ENCODE results near the gene DCAF6. TPM values are rescaled to one million over a fixed set of nuclear protein-coding genes. Genes with fewer than 3 reads are reported as not detected.

Gene DCAF6
- total RNA-seq, 1 experiment from 2014 or later: 41.9 TPM

DNA sequence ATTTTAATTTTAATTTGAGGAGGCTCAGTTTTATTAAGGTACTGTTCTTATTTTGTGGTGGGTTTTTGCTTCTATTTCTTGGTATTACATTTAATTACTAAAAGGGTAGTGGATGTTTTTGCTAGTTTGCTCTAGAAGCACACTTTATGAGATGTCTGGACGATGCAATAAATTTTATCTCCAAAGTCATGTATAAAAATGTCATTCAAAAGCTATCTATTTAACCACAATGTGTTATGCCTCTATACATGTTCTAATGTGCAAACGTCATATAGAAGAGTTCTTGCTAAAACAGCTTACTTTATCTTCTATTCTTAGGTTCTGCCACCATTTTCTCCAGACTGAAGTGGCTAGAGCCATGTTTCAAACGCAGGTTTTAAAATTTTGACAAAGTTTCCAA lies 13.3 kb downstream of the DCAF6 start:
- Mint-ChIP-seq H3K27ac (ENCODE audit: unreplicated experiment) (no peak overlapping the region), H3K4me1 (ENCODE audit: low read depth, unreplicated experiment) (peaks cover 25% of the 10 kb centered on the region), H3K4me3 (ENCODE audit: unreplicated experiment) (no peak overlapping the region), H3K9me3 (ENCODE audit: unreplicated experiment) (peaks cover 12% of the 10 kb centered on the region), H3K27me3 (ENCODE audit: insufficient read depth, unreplicated experiment) (no peaks in the 10 kb centered on the region), H3K36me3 (ENCODE audit: insufficient read depth, unreplicated experiment) (peaks cover 51% of the 10 kb centered on the region)
- Histone ChIP-seq H3K4me1 (peaks cover 23% of the 10 kb centered on the region), H3K36me3 (ENCODE audit: control insufficient read depth, insufficient read depth, low read length) (peaks cover 3% of the 10 kb centered on the region; the same call in 1 of the 2 replicates), H3K27me3 (replicated peaks; ENCODE audit: control insufficient read depth, insufficient read depth, low read length) (no peaks in the 10 kb centered on the region), H3K9me3 (no peaks in the 10 kb centered on the region), H3K4me3 (ENCODE audit: low read depth, low read length) (no peak overlapping the region)
- ChIA-PET POLR2A (no interaction called here), CTCF (no interaction called here)
- DNase-seq: no peak
- BruUV-seq (replicated peaks): no TSS peak
- intact Hi-C loops (cut with micrococcal nuclease; ENCODE audit: unreplicated experiment): no loop called here
- TF ChIP-seq, protein P1, sequence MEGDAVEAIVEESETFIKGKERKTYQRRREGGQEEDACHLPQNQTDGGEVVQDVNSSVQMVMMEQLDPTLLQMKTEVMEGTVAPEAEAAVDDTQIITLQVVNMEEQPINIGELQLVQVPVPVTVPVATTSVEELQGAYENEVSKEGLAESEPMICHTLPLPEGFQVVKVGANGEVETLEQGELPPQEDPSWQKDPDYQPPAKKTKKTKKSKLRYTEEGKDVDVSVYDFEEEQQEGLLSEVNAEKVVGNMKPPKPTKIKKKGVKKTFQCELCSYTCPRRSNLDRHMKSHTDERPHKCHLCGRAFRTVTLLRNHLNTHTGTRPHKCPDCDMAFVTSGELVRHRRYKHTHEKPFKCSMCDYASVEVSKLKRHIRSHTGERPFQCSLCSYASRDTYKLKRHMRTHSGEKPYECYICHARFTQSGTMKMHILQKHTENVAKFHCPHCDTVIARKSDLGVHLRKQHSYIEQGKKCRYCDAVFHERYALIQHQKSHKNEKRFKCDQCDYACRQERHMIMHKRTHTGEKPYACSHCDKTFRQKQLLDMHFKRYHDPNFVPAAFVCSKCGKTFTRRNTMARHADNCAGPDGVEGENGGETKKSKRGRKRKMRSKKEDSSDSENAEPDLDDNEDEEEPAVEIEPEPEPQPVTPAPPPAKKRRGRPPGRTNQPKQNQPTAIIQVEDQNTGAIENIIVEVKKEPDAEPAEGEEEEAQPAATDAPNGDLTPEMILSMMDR (IDR thresholded peaks at IDR 0.05; ENCODE audit: insufficient read depth in 1 of 2, low read depth in 1 of 2, low read length in 1 of 2, severe bottlenecking in 1 of 2, unreplicated experiment in 1 of 2): no peak

DNA sequence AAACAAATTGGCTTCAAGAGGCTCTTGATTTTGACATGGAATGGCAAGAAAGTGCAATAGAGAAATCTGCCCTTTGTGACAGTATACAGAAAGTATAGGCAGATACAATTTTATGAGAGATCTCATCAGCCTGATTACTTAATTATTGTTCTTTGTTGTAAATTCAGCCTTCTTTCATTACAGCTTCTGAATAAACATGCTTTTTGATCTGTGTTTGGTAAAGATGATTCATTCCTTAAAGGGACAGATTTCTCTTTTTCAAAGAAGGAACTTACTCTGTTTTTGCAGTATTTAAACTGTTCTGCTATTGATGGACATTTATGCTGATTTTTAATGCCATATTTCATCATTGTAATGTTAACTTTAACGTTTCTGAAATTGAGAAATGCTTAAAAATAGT lies 14.1 kb downstream of the DCAF6 start:
- peaks cover 50% of the 10 kb centered on the region for H3K36me3 Mint-ChIP-seq (ENCODE audit: insufficient read depth, unreplicated experiment)
- POLR2A ChIA-PET: no interaction called here
- no peaks in the 10 kb centered on the region for H3K27me3 Mint-ChIP-seq (ENCODE audit: insufficient read depth, unreplicated experiment)
- H3K4me3 Mint-ChIP-seq (ENCODE audit: unreplicated experiment): no peak overlapping the region
- Histone ChIP-seq H3K4me3 (ENCODE audit: low read depth, low read length) (no peak overlapping the region), H3K9me3 (no peaks in the 10 kb centered on the region), H3K36me3 (ENCODE audit: control insufficient read depth, insufficient read depth, low read length) (peaks cover 3% of the 10 kb centered on the region; the same call in 1 of the 2 replicates), H3K27me3 (replicated peaks; ENCODE audit: control insufficient read depth, insufficient read depth, low read length) (no peaks in the 10 kb centered on the region), H3K4me1 (peaks cover 23% of the 10 kb centered on the region)
- no peak overlapping the region for H3K27ac Mint-ChIP-seq (ENCODE audit: unreplicated experiment)
- peaks cover 12% of the 10 kb centered on the region for H3K9me3 Mint-ChIP-seq (ENCODE audit: unreplicated experiment)
- H3K4me1 Mint-ChIP-seq (ENCODE audit: low read depth, unreplicated experiment): peaks cover 22% of the 10 kb centered on the region
- CTCF ChIA-PET: no interaction called here
- no peak for DNase-seq
- BruUV-seq (replicated peaks): no TSS peak
- TF ChIP-seq, protein P1 (IDR thresholded peaks at IDR 0.05; ENCODE audit: insufficient read depth in 1 of 2, low read depth in 1 of 2, low read length in 1 of 2, severe bottlenecking in 1 of 2, unreplicated experiment in 1 of 2): no peak
- intact Hi-C loops (cut with micrococcal nuclease; ENCODE audit: unreplicated experiment): no loop called here

DNA sequence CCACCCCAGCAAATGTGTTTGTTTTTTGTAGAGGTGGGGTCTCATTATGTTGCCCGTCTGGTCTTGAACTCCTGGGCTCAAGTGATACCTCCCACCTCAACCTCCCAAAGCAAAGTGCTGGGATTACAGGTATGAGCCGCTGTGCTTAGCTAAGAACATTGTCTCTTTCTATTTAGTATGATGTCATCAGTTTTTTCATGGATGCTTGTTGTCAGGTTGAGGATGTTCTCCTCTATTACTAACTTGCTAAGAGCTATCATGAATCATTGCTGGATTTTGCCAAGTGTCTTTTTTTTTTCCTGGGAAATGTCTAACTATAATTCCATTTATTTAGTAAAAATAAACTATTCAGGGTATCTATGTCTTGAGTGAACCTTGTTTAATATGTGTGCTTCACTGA lies 19.4 kb downstream of the DCAF6 start:
- no peak for DNase-seq
- H3K4me3 Mint-ChIP-seq (ENCODE audit: unreplicated experiment): no peak overlapping the region
- peaks cover 15% of the 10 kb centered on the region for H3K4me1 Mint-ChIP-seq (ENCODE audit: low read depth, unreplicated experiment)
- H3K9me3 ChIP-seq: no peaks in the 10 kb centered on the region
- no peak overlapping the region for H3K4me3 ChIP-seq (ENCODE audit: low read depth, low read length)
- H3K27me3 ChIP-seq (replicated peaks; ENCODE audit: control insufficient read depth, insufficient read depth, low read length): no peaks in the 10 kb centered on the region
- peaks cover 48% of the 10 kb centered on the region for H3K36me3 Mint-ChIP-seq (ENCODE audit: insufficient read depth, unreplicated experiment)
- POLR2A ChIA-PET: no interaction called here
- intact Hi-C loops (cut with micrococcal nuclease; ENCODE audit: unreplicated experiment): no loop called here
- no peaks in the 10 kb centered on the region for H3K27me3 Mint-ChIP-seq (ENCODE audit: insufficient read depth, unreplicated experiment)
- peaks cover 12% of the 10 kb centered on the region for H3K9me3 Mint-ChIP-seq (ENCODE audit: unreplicated experiment)
- H3K27ac Mint-ChIP-seq (ENCODE audit: unreplicated experiment): no peak overlapping the region
- H3K4me1 ChIP-seq: peaks cover 19% of the 10 kb centered on the region
- CTCF ChIA-PET: no interaction called here
- BruUV-seq (replicated peaks): no TSS peak
- TF ChIP-seq, protein P1 (IDR thresholded peaks at IDR 0.05; ENCODE audit: insufficient read depth in 1 of 2, low read depth in 1 of 2, low read length in 1 of 2, severe bottlenecking in 1 of 2, unreplicated experiment in 1 of 2): no peak
- peaks cover 2% of the 10 kb centered on the region; the same call in 1 of the 2 replicates for H3K36me3 ChIP-seq (ENCODE audit: control insufficient read depth, insufficient read depth, low read length)
